K562 (cell line): Measurements from ENCODE around the gene OVOL3. TPM values are rescaled to one million over a fixed set of nuclear protein-coding genes. Genes with fewer than 3 reads are reported as not detected.

Experiments
- ATAC-seq: fragments of 200-7000 bp; cut with Tn5 transposase; 3 replicates; pipeline ENCODE4 v1.9.1; 2020; ENCODE audit warnings: moderate library complexity
- BruUV-seq: library from RNA; stranded (reverse); fragments of 400-500 nt; replicated peaks from 2 replicates; lab custom pipeline; 2021; lab: Mats Ljungman, UMichigan
- CTCF ChIA-PET: fragments of 300-600 bp; formaldehyde crosslinking; extraction: SDS; loops from one replicate; lab custom pipeline; 2021; ENCODE audit warnings: low intra/inter-chr PET ratio; lab: Yijun Ruan, JAX
- POLR2A ChIA-PET: fragments of 300-600, 350-650 bp; sonication (Branson Sonifier 250); formaldehyde crosslinking; extraction: SDS; loops from one replicate; lab custom pipeline; 2021; ENCODE audit warnings: antibody characterized with exemption, inconsistent platforms; lab: Yijun Ruan, JAX
- DNase-seq, 4 experiments: peaks; one replicate each; pipeline versions ENCODE4 v3.0.0 to v3.0.0-alpha.2; 2011 to 2018; ENCODE audit warnings: low spot score in 3 of 4, mixed read lengths in 3 of 4; ENCODE audit errors: extremely low read depth in 1 of 4
- FAIRE-seq: peaks from 2 replicates; lab custom pipeline; 2011; peaks lifted over from hg19 to GRCh38; lab: Jason Lieb, UNC
- H2AFZ ChIP-seq: 2 replicates; pipeline ENCODE4 v1.6.0; 2011; ENCODE audit warnings: low read depth, low read length, control low read depth, inconsistent platforms
- H3K27ac ChIP-seq: fragments of 200-600 bp; 3 replicates; pipeline ENCODE4 v1.8.0; 2011; ENCODE audit warnings: low read depth, mild to moderate bottlenecking, control low read depth, inconsistent platforms, low read length, moderate library complexity, mixed read lengths; ENCODE audit errors: extremely low read depth
- H3K27me3 ChIP-seq, 2 experiments: fragments of 300-600 bp in 1 of 2; 2 replicates in 1 of 2; 3 replicates in 1 of 2; pipeline versions ENCODE4 v1.6.0 to v1.8.0; 2011; ENCODE audit warnings: inconsistent platforms in 2 of 2, low read length in 2 of 2, mild to moderate bottlenecking in 1 of 2, mixed read lengths in 1 of 2, moderate library complexity in 1 of 2; ENCODE audit not compliant: control insufficient read depth in 2 of 2, insufficient read depth in 2 of 2
- H3K36me3 ChIP-seq: fragments of 300-600 bp; 3 replicates; pipeline ENCODE4 v1.8.0; 2011; ENCODE audit warnings: mild to moderate bottlenecking, low read length, inconsistent platforms; ENCODE audit not compliant: control insufficient read depth, insufficient read depth
- H3K4me1 ChIP-seq, 2 experiments: fragments of 200-600 bp in 1 of 2; replicated peaks in 1 of 2; 2 replicates in 1 of 2; 3 replicates in 1 of 2; pipeline versions ENCODE4 v1.5.1 to v1.8.0; 2011; ENCODE audit warnings: inconsistent platforms in 2 of 2, low read length in 2 of 2, mild to moderate bottlenecking in 1 of 2, mixed read lengths in 1 of 2, moderate library complexity in 1 of 2; ENCODE audit not compliant: control insufficient read depth in 2 of 2, insufficient read depth in 2 of 2
- H3K4me2 ChIP-seq: 2 replicates; pipeline ENCODE4 v1.6.1; 2011; ENCODE audit warnings: low read length, control low read depth, inconsistent platforms, mixed read lengths; ENCODE audit not compliant: insufficient read depth
- H3K4me3 ChIP-seq: fragments of 200-600 bp; sonication (generic), shearing (Covaris generic); 2 replicates; pipeline ENCODE4 v1.5.1; 2016; ENCODE audit warnings: control low read depth, inconsistent platforms
- H3K79me2 ChIP-seq: fragments of 200-600 bp; 3 replicates; pipeline ENCODE4 v1.8.0; 2011; ENCODE audit warnings: low read length, inconsistent platforms; ENCODE audit not compliant: control insufficient read depth, insufficient read depth
- H3K9ac ChIP-seq, 2 experiments: 2 replicates each; pipeline versions ENCODE4 v1.6.0 to v1.6.1; 2011; ENCODE audit warnings: low read depth in 2 of 2, low read length in 2 of 2, control low read depth in 1 of 2, inconsistent platforms in 1 of 2, mild to moderate bottlenecking in 1 of 2, mixed read lengths in 1 of 2; ENCODE audit not compliant: insufficient read depth in 1 of 2
- H3K9me1 ChIP-seq: one replicate; pipeline ENCODE4 v1.6.0; 2011; ENCODE audit warnings: inconsistent platforms, mild to moderate bottlenecking, low read length, moderate library complexity; ENCODE audit not compliant: control insufficient read depth, insufficient read depth
- H3K9me3 ChIP-seq: replicated peaks from 2 replicates; pipeline ENCODE4 v1.5.1; 2011; ENCODE audit warnings: low read depth, low read length, inconsistent platforms; ENCODE audit not compliant: control insufficient read depth, insufficient read depth
- H4K20me1 ChIP-seq: replicated peaks from 2 replicates; pipeline ENCODE4 v1.6.1; 2011; ENCODE audit warnings: low read length, inconsistent platforms, mixed read lengths; ENCODE audit not compliant: control insufficient read depth, insufficient read depth
- ELF4 ChIP-seq: fragments of 450-650 bp; formaldehyde crosslinking; IDR thresholded peaks from 2 replicates; pipeline ENCODE4 v1.4.0; 2022; ENCODE audit warnings: missing genetic modification characterization
- FUS ChIP-seq: fragments of 200-400 bp; formaldehyde crosslinking; optimal IDR thresholded peaks from 2 replicates; pipeline ENCODE3; 2017; ENCODE audit warnings: low read depth, low read length
- GTF3C2 ChIP-seq: IDR thresholded peaks from 3 replicates; pipeline ENCODE4 v1.6.1; 2011; ENCODE audit warnings: borderline replicate concordance, mild to moderate bottlenecking, moderate library complexity; ENCODE audit not compliant: insufficient read length; ENCODE audit errors: extremely low read depth
- HEY1 ChIP-seq: fragments of 250-450 bp; sonication (Bioruptor Pico); IDR thresholded peaks from 2 replicates; pipeline ENCODE4 v1.5.0; 2020; ENCODE audit warnings: mild to moderate bottlenecking, moderate library complexity, borderline replicate concordance
- HNRNPUL1 ChIP-seq: fragments of 200-400 bp; formaldehyde crosslinking; IDR thresholded peaks from 2 replicates; pipeline ENCODE4 v1.6.1; 2017; ENCODE audit warnings: low read length
- LARP7 ChIP-seq: fragments of 450-650 bp; IDR thresholded peaks from 2 replicates; pipeline ENCODE4 v1.6.1; 2016
- MEF2A ChIP-seq: IDR thresholded peaks from 2 replicates; pipeline ENCODE4 v1.6.1; 2011; ENCODE audit warnings: low read depth, mild to moderate bottlenecking, low read length, moderate library complexity; ENCODE audit not compliant: control insufficient read depth
- MTA1 ChIP-seq: fragments of 450-650 bp; IDR thresholded peaks from 2 replicates; pipeline ENCODE4 v1.6.1; 2017; ENCODE audit warnings: borderline replicate concordance
- MTA2 ChIP-seq: fragments of 450-650 bp; IDR thresholded peaks from 2 replicates; pipeline ENCODE4 v1.6.1; 2016; ENCODE audit warnings: low read depth
- SMARCC2 ChIP-seq: fragments of 450-650 bp; IDR thresholded peaks from 2 replicates; pipeline ENCODE4 v1.6.1; 2017; ENCODE audit warnings: antibody characterized with exemption, moderate library complexity, mild to moderate bottlenecking, low read depth
- TEAD2 ChIP-seq: fragments of 450-650 bp; IDR thresholded peaks from 2 replicates; pipeline ENCODE4 v1.6.1; 2016; ENCODE audit warnings: missing genetic modification characterization, control low read depth, missing compliant biosample characterization
- TGIF2 ChIP-seq: sonication (generic); formaldehyde crosslinking; IDR thresholded peaks from 2 replicates; pipeline ENCODE4 v1.8.1; 2022; ENCODE audit warnings: mild to moderate bottlenecking, missing genetic modification reagents, moderate library complexity
- ZBTB34 ChIP-seq: fragments of 250-450 bp; sonication (Bioruptor Pico); IDR thresholded peaks from 2 replicates; pipeline ENCODE4 v1.8.0; 2021; ENCODE audit warnings: mild to moderate bottlenecking, moderate library complexity
- ZC3H8 ChIP-seq: fragments of 450-650 bp; IDR thresholded peaks from 2 replicates; pipeline ENCODE4 v1.6.1; 2017
- ZNF212 ChIP-seq: fragments of 450-650 bp; formaldehyde crosslinking; IDR thresholded peaks from 2 replicates; pipeline ENCODE4 v1.4.0; 2020; ENCODE audit warnings: mild to moderate bottlenecking
- ZNF274 ChIP-seq: IDR thresholded peaks from 2 replicates; pipeline ENCODE4 v1.6.1; 2011; ENCODE audit warnings: low read depth, mild to moderate bottlenecking, low read length, moderate library complexity, borderline replicate concordance
- ZNF584 ChIP-seq: fragments of 200-800 bp; sonication (Bioruptor generic); IDR thresholded peaks from 2 replicates; pipeline ENCODE4 v1.6.1; 2016; ENCODE audit warnings: low read depth, mild to moderate bottlenecking, missing genetic modification characterization, missing compliant biosample characterization
- ZNF586 ChIP-seq: fragments of 450-650 bp; formaldehyde crosslinking; conservative IDR thresholded peaks from 2 replicates; pipeline ENCODE4 v1.4.0; 2020; ENCODE audit warnings: mild to moderate bottlenecking, moderate library complexity
- ZNF644 ChIP-seq: fragments of 200-800 bp; sonication (Bioruptor generic); IDR thresholded peaks from 2 replicates; pipeline ENCODE4 v1.6.1; 2016; ENCODE audit warnings: low read depth, missing genetic modification characterization, missing compliant biosample characterization
- WGBS: fragments of 100-300 bp; shearing (Covaris generic); methylation state at CpG from one replicate; pipeline ENCODE4 v1.1.6; 2016; ENCODE audit warnings: low coverage, mixed read lengths; ENCODE audit not compliant: insufficient coverage; ENCODE audit errors: missing lambda C conversion rate; 5-methylcytosine and 5-hydroxymethylcytosine counted together
- in situ Hi-C: fragments of 300-500 bp; cut with MboI; formaldehyde crosslinking; loops from 4 replicates; pipeline ENCODE4 v1.15.0; 2018; ENCODE audit warnings: inconsistent platforms, mixed read lengths
- intact Hi-C: fragments of 100-400 bp; cut with micrococcal nuclease; formaldehyde crosslinking; loops from 2 replicates; pipeline ENCODE4 v1.14.2; 2022
- polyA plus RNA-seq, 8 experiments: library from polyadenylated mRNA; depleted of rRNA in 4 of 8; stranded (reverse) in 5 of 8; unstranded in 3 of 8; fragments of >200 nt; fragmentation: Nextera tagmentation in 2 of 8; fragmentation: Illumina TruSeq in 1 of 8; extraction: Ambion mirVana in 2 of 8; extraction: Trizol in 1 of 8; gene quantifications; 2 replicates each; pipeline versions ENCODE4 v1.2.1 to v1.2.3, GENCODE V29; 2011 to 2014; ENCODE audit warnings: inconsistent platforms in 1 of 8, missing spikeins in 1 of 8
- total RNA-seq, 7 experiments: library from RNA; depleted of rRNA in 6 of 7; stranded (reverse); fragments of >200 nt in 6 of 7; fragmentation: Illumina TruSeq in 2 of 7; extraction: Trizol in 2 of 7; gene quantifications; 2 replicates each; pipeline versions ENCODE4 v1.2.1 to v1.2.3, GENCODE V29; 2011 to 2021; ENCODE audit warnings: low replicate concordance in 1 of 7

OVOL3 gene
- total and polyA plus RNA-seq, 9 of the 15 experiments (the other 6 are each of a cell fraction or from before 2014, with no cell fraction given) = not detected

- H3K27ac ChIP-seq = no peak overlapping the region
- no peaks in the 10 kb centered on the region for H3K79me2 ChIP-seq
- H3K27me3 ChIP-seq = no peaks in the 10 kb centered on the region
- no peak overlapping the region for H3K9ac ChIP-seq
- H2AFZ ChIP-seq = no peak overlapping the region
- in situ Hi-C loops = no loop called here
- no TSS peak for BruUV-seq
- H3K9me1 ChIP-seq = peaks cover 2% of the 10 kb centered on the region
- H4K20me1 ChIP-seq = no peaks in the 10 kb centered on the region
- FAIRE-seq (no peak), ATAC-seq (no peak), DNase-seq (no peak)
- WGBS = 89% methylated on average over 10 of the region's 13 CpGs
- no peaks in the 10 kb centered on the region for H3K4me1 ChIP-seq
- no peaks in the 10 kb centered on the region for H3K9me3 ChIP-seq
- ChIA-PET POLR2A (interaction anchor here (0.5 to 0.8 kb wide), 3 partner anchors 9 to 11 kb away, joined by 3 read pairs; no protein-coding TSS in a partner anchor), CTCF (no interaction called here)
- peaks cover 86% of the 10 kb centered on the region; the same call in 2 of the 3 replicates for H3K36me3 ChIP-seq
- intact Hi-C loops = no loop called here
- TF ChIP-seq ZC3H8 = no peak
- TF ChIP-seq MTA2 = no peak
- TF ChIP-seq FUS = no peak
- no peak for TF ChIP-seq TGIF2 (CRISPR knock-in tag)
- no peak for TF ChIP-seq ZNF584
- no peak for TF ChIP-seq HEY1
- no peak for TF ChIP-seq ZBTB34 (CRISPR knock-in tag)
- TF ChIP-seq ZNF274 = no peak
- TF ChIP-seq LARP7 = no peak
- TF ChIP-seq ZNF586 (CRISPR knock-in tag) = no peak
- no peak for TF ChIP-seq ZNF644 (tag)
- TF ChIP-seq GTF3C2 = no peak
- no peak for TF ChIP-seq MTA1
- TF ChIP-seq SMARCC2 = no peak
- no peak for TF ChIP-seq ELF4 (CRISPR knock-in tag)
- no peak for TF ChIP-seq HNRNPUL1
- no peak for TF ChIP-seq MEF2A
- no peak for TF ChIP-seq TEAD2 (tag)
- no peak for TF ChIP-seq ZNF212 (CRISPR knock-in tag)
- H3K4me2 ChIP-seq = no peak overlapping the region
- H3K4me3 ChIP-seq = no peak overlapping the region
Measured at GRCh38 chr19:36090910-36091695, 19.8 kb upstream of the OVOL3 start.
